ENCODE data around the gene DOK3. TPM values are rescaled to one million over a fixed set of nuclear protein-coding genes. Genes with fewer than 3 reads are reported as not detected.

Gene DOK3
- polyA plus RNA-seq, 1 donor (not counting 4 experiments of a cell fraction or from before 2014, with no cell fraction given) = 1.7 TPM

DNA sequence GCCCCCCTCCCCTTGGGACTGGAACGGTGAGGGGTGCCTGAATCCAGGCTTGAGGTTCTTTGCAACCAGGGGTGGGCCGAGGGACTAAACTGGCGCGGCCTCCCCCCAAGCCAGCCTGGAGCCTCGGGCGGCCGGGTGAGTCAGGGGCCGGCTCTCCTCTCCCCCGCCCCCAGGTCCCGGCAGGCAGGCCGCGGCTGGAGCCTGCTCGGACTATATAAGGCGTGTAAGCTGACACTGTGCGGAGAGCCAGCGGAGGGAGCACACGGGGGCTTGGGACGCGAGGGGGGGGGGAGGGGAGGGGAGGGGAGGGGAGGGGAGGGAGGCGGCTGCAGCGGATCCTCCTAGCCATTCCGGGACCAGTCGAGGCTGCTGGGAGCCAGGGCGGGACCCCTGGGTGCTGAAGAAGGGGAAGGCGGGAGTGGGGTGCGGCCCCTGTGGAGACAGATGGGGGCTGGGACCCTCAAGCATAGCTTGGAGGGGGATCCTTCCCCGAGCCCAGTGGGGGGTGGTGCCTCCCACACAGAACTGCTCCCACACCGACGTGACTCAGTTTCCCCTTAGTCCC is 12.8 kb downstream of the DOK3 start:
- FAIRE-seq = no peak

DNA sequence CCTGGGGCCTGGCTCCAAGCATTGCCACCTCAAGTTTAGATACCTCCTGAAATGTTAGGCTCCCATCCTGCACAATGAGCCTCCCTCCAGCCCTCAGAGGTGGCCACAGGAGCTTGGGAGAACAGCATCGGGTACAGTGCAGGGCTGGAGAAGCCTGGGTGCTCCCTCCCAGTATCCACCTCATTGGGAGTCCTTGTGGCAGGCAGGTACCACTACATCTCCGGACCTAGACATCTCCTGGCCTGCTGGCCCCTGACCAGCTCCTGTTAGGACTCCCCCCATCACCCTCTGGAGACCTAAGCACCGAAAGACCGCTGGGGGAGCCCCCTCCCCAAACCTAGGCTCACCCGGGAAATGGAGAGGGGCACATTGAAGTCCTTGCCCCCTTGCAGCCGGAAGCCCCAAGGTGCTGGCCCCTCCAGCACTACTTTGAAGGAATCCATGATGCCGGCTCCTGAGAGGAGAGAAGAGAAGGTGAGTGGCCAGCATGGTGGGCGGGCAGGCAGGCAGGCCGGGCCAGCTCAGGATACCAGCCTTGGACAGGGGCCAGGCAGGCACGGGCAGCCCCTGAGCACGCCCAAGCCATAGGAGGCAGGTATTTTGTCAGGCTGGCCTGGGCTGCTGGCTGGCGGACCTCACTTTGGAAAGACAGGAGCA is 13.4 kb downstream of the DOK3 start:
- dilution Hi-C loops (cut with MboI; ENCODE audit: extremely low pct_ligation_motif_present, low sequenced_read_pairs) = no loop called here
- peaks cover 4% of the 10 kb centered on the region for H3K9me1 ChIP-seq (ENCODE audit: control insufficient read depth, extremely low read depth, insufficient read depth, low read length)
- FAIRE-seq = peak; percentile 20

More for the DNA sequence above, 12.8 kb downstream of the DOK3 start:
- H3K27ac ChIP-seq (ENCODE audit: control insufficient read depth, insufficient read depth, low read length) = peak overlapping the region; percentile 67
- no peak for TF ChIP-seq EZH2 (IDR thresholded peaks at IDR 0.05; ENCODE audit: low read length)
- TF ChIP-seq, protein P1, sequence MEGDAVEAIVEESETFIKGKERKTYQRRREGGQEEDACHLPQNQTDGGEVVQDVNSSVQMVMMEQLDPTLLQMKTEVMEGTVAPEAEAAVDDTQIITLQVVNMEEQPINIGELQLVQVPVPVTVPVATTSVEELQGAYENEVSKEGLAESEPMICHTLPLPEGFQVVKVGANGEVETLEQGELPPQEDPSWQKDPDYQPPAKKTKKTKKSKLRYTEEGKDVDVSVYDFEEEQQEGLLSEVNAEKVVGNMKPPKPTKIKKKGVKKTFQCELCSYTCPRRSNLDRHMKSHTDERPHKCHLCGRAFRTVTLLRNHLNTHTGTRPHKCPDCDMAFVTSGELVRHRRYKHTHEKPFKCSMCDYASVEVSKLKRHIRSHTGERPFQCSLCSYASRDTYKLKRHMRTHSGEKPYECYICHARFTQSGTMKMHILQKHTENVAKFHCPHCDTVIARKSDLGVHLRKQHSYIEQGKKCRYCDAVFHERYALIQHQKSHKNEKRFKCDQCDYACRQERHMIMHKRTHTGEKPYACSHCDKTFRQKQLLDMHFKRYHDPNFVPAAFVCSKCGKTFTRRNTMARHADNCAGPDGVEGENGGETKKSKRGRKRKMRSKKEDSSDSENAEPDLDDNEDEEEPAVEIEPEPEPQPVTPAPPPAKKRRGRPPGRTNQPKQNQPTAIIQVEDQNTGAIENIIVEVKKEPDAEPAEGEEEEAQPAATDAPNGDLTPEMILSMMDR (optimal IDR thresholded peaks at IDR 0.05 in 1 of 3, IDR thresholded peaks at IDR 0.05 in 1 of 3, conservative IDR thresholded peaks at IDR 0.05 in 1 of 3; ENCODE audit: extremely low read depth in 1 of 3, insufficient read depth in 2 of 3, low read length in 3 of 3) = no peak
- H3K79me2 ChIP-seq (ENCODE audit: control insufficient read depth, insufficient read depth, low read length) = peaks cover 21% of the 10 kb centered on the region
- H3K27me3 ChIP-seq (ENCODE audit: control insufficient read depth, extremely low read depth, insufficient read depth, low read length) = no peaks in the 10 kb centered on the region
- peak overlapping the region; percentile 83 for H3K9ac ChIP-seq (ENCODE audit: control insufficient read depth, extremely low read depth, insufficient read depth, low read length)
- peaks cover 3 to 12% of the 10 kb centered on the region in 2 experiments for H3K36me3 ChIP-seq (ENCODE audit: control insufficient read depth in 2 of 2, extremely low read depth in 1 of 2, insufficient read depth in 2 of 2, low read length in 2 of 2)
- peak overlapping the region; percentile 77 to 81 (median 77) for H3K4me3 ChIP-seq (ENCODE audit: control insufficient read depth in 2 of 3, extremely low read depth in 1 of 3, insufficient read depth in 2 of 3, low read depth in 1 of 3, low read length in 3 of 3)
- no peak for DNase-seq (ENCODE audit: low read depth, low spot score)
- H4K20me1 ChIP-seq (ENCODE audit: control insufficient read depth, extremely low read depth, insufficient read depth, low read length) = no peaks in the 10 kb centered on the region
- dilution Hi-C loops (cut with MboI; ENCODE audit: extremely low pct_ligation_motif_present, low sequenced_read_pairs) = no loop called here
- H3K4me1 ChIP-seq (ENCODE audit: control insufficient read depth, extremely low read depth, insufficient read depth, low read length) = peaks cover 42% of the 10 kb centered on the region
- H2AFZ ChIP-seq (ENCODE audit: control insufficient read depth, low read length) = no peak overlapping the region
- H3K9me3 ChIP-seq (ENCODE audit: control insufficient read depth, low read depth, low read length) = no peaks in the 10 kb centered on the region
- H3K9me1 ChIP-seq (ENCODE audit: control insufficient read depth, extremely low read depth, insufficient read depth, low read length) = peaks cover 4% of the 10 kb centered on the region
- H3K4me2 ChIP-seq (ENCODE audit: control insufficient read depth, extremely low read depth, insufficient read depth, low read depth, low read length) = peak overlapping the region; percentile 92

More for the DNA sequence above, 13.4 kb downstream of the DOK3 start:
- no peaks in the 10 kb centered on the region for H3K9me3 ChIP-seq (ENCODE audit: control insufficient read depth, low read depth, low read length)
- peak overlapping the region; percentile 61 for H3K9ac ChIP-seq (ENCODE audit: control insufficient read depth, extremely low read depth, insufficient read depth, low read length)
- H3K4me3 ChIP-seq (ENCODE audit: control insufficient read depth in 2 of 3, extremely low read depth in 1 of 3, insufficient read depth in 2 of 3, low read depth in 1 of 3, low read length in 3 of 3) = peak overlapping the region; percentile 76 to 77 (median 77)
- peaks cover 42% of the 10 kb centered on the region for H3K4me1 ChIP-seq (ENCODE audit: control insufficient read depth, extremely low read depth, insufficient read depth, low read length)
- peak overlapping the region; percentile 67 for H3K27ac ChIP-seq (ENCODE audit: control insufficient read depth, insufficient read depth, low read length)
- no peaks in the 10 kb centered on the region for H3K27me3 ChIP-seq (ENCODE audit: control insufficient read depth, extremely low read depth, insufficient read depth, low read length)
- peak; percentile 53 for DNase-seq (ENCODE audit: low read depth, low spot score)
- peaks cover 3 to 13% of the 10 kb centered on the region in 2 experiments for H3K36me3 ChIP-seq (ENCODE audit: control insufficient read depth in 2 of 2, extremely low read depth in 1 of 2, insufficient read depth in 2 of 2, low read length in 2 of 2)
- peaks cover 23% of the 10 kb centered on the region for H3K79me2 ChIP-seq (ENCODE audit: control insufficient read depth, insufficient read depth, low read length)
- H4K20me1 ChIP-seq (ENCODE audit: control insufficient read depth, extremely low read depth, insufficient read depth, low read length) = peaks cover 2% of the 10 kb centered on the region
- H2AFZ ChIP-seq (ENCODE audit: control insufficient read depth, low read length) = no peak overlapping the region
- H3K4me2 ChIP-seq (ENCODE audit: control insufficient read depth, extremely low read depth, insufficient read depth, low read depth, low read length) = peak overlapping the region; percentile 92
- TF ChIP-seq, protein P1 (optimal IDR thresholded peaks at IDR 0.05 in 1 of 3, IDR thresholded peaks at IDR 0.05 in 1 of 3, conservative IDR thresholded peaks at IDR 0.05 in 1 of 3; ENCODE audit: extremely low read depth in 1 of 3, insufficient read depth in 2 of 3, low read length in 3 of 3) = peak in 2 of 3 experiments; percentile 56 to 62
- TF ChIP-seq EZH2 (IDR thresholded peaks at IDR 0.05; ENCODE audit: low read length) = no peak
